GM23248 (cell line): ENCODE measurements around the gene TNFSF8.

ENCODE experiments used
- EZH2 ChIP-seq: fragments of 200-600 bp; sonication (generic); IDR thresholded peaks from 2 replicates; pipeline ENCODE4 v1.6.1; 2018; ENCODE audit warnings: antibody characterized with exemption, mild to moderate bottlenecking; ENCODE audit not compliant: insufficient read depth, poor library complexity, severe bottlenecking
- EZH2phosphoT487 ChIP-seq: fragments of 200-600 bp; sonication (generic); IDR thresholded peaks from 2 replicates; pipeline ENCODE4 v1.6.1; 2018; ENCODE audit warnings: antibody characterized with exemption, moderate library complexity, mild to moderate bottlenecking, low read depth; ENCODE audit not compliant: insufficient read depth

GRCh38 chr9:114880291-114880745, 50.1 kb downstream of the TNFSF8 start:
- TF ChIP-seq EZH2 (no peak), EZH2phosphoT487 (no peak)
